ENCODE measurements around the gene SH3BP4.

DNA sequence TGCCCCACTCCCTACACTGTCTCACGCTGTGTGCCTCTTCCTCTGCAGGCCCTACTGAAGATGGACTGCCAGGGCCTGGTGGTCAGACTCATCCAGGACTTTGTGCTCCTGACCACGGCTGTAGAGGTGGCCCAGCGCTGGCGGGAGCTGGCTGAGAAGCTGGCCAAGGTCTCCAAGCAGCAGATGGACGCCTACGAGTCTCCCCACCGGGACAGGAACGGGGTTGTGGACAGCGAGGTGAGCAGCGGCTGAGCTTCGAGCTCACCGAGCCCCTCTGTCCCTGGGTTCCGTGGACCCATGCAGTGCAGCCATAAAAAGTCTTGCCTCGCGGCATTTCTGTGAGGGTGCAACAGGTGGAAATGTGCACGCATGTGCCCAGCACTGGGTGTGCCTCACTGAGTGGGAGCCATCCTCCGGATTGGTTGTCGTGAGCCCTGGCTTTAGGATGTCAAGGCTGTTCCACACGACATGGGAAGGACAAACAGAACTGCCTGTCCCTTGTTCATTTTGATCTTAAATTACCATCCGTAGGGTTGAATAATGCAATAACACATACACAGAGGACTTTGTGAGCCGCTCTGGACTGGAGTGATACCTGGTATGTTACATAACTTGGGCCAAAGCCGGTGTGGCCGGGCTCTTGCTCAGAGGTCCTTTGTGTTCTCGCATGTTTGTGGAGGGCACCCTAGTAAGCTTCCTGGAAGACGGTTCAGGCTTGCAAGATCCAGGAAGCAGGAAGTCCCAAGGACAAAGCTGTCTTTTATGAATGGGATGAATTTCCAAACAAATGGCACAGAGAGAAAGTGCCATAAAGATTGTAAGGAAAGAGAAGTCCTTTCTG is 100.9 kb downstream of the SH3BP4 start:
- TF ChIP-seq, protein P1, sequence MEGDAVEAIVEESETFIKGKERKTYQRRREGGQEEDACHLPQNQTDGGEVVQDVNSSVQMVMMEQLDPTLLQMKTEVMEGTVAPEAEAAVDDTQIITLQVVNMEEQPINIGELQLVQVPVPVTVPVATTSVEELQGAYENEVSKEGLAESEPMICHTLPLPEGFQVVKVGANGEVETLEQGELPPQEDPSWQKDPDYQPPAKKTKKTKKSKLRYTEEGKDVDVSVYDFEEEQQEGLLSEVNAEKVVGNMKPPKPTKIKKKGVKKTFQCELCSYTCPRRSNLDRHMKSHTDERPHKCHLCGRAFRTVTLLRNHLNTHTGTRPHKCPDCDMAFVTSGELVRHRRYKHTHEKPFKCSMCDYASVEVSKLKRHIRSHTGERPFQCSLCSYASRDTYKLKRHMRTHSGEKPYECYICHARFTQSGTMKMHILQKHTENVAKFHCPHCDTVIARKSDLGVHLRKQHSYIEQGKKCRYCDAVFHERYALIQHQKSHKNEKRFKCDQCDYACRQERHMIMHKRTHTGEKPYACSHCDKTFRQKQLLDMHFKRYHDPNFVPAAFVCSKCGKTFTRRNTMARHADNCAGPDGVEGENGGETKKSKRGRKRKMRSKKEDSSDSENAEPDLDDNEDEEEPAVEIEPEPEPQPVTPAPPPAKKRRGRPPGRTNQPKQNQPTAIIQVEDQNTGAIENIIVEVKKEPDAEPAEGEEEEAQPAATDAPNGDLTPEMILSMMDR (IDR thresholded peaks at IDR 0.05): no peak
- TF ChIP-seq POLR2AphosphoS5 (IDR thresholded peaks at IDR 0.05): no peak
